PC-9 (cell line): ENCODE measurements around the gene NFASC. TPM values are rescaled to one million over a fixed set of nuclear protein-coding genes. Genes with fewer than 3 reads are reported as not detected.

Source experiments
- BruUV-seq: library from RNA; stranded (reverse); fragments of 400-500 nt; replicated peaks from 2 replicates; lab custom pipeline; 2021; lab: Mats Ljungman, UMichigan
- CTCF ChIA-PET: fragments of 300-600 bp; sonication (Branson Sonifier 250); formaldehyde crosslinking; loops from one replicate; lab custom pipeline; 2022; ENCODE audit warnings: antibody characterized with exemption; lab: Charles Lee
- POLR2A ChIA-PET: fragments of 300-600 bp; sonication (Branson Sonifier 250); formaldehyde crosslinking; loops from one replicate; lab custom pipeline; 2022; ENCODE audit warnings: antibody characterized with exemption; ENCODE audit not compliant: unreplicated experiment; lab: Charles Lee
- DNase-seq, 2 experiments: peaks; one replicate each; pipeline versions ENCODE4 v3.0.0 to v3.0.0-alpha.2; 2015 to 2022; ENCODE audit warnings: mixed read lengths in 1 of 2
- H2AFZ ChIP-seq: fragments of 200-600 bp; sonication (generic); 2 replicates; pipeline ENCODE4 v1.8.1; 2017; ENCODE audit warnings: antibody characterized with exemption
- H3F3A ChIP-seq: fragments of 200-600 bp; sonication (generic); 2 replicates; pipeline ENCODE4 v1.8.1; 2017; ENCODE audit warnings: antibody characterized with exemption, mild to moderate bottlenecking, low read depth; ENCODE audit not compliant: insufficient read depth
- H3K27ac ChIP-seq: fragments of 200-600 bp; sonication (generic); 2 replicates; pipeline ENCODE4 v1.6.1; 2016; ENCODE audit warnings: mixed run types
- H3K27me3 ChIP-seq: fragments of 200-600 bp; sonication (generic); 2 replicates; pipeline ENCODE4 v1.6.1; 2016; ENCODE audit warnings: low read depth, mixed run types; ENCODE audit not compliant: insufficient read depth
- H3K36me3 ChIP-seq: fragments of 200-600 bp; sonication (generic); 2 replicates; pipeline ENCODE4 v1.6.1; 2016; ENCODE audit warnings: low read depth, mixed run types
- H3K4me1 ChIP-seq: fragments of 200-600 bp; sonication (generic); replicated peaks from 2 replicates; pipeline ENCODE4 v1.6.1; 2016; ENCODE audit warnings: mixed run types; ENCODE audit not compliant: insufficient read depth
- H3K4me2 ChIP-seq: fragments of 200-600 bp; sonication (generic); 2 replicates; pipeline ENCODE4 v1.6.1; 2017; ENCODE audit warnings: mixed run types
- H3K4me3 ChIP-seq: fragments of 200-600 bp; sonication (generic); 2 replicates; pipeline ENCODE4 v1.6.1; 2016; ENCODE audit warnings: mixed run types
- H3K79me2 ChIP-seq: fragments of 200-600 bp; sonication (generic); 2 replicates; pipeline ENCODE4 v1.6.1; 2017; ENCODE audit warnings: low read depth, mixed run types
- H3K9me2 ChIP-seq: fragments of 200-600 bp; sonication (generic); 2 replicates; pipeline ENCODE4 v1.8.1; 2017; ENCODE audit warnings: mild to moderate bottlenecking; ENCODE audit not compliant: insufficient read depth
- H3K9me3 ChIP-seq: fragments of 200-600 bp; sonication (generic); 2 replicates; pipeline ENCODE4 v1.8.1; 2016; ENCODE audit warnings: low read depth; ENCODE audit not compliant: insufficient read depth
- H4K20me1 ChIP-seq: fragments of 200-600 bp; sonication (generic); 2 replicates; pipeline ENCODE4 v1.8.1; 2017; ENCODE audit not compliant: insufficient read depth
- EZH2 ChIP-seq: fragments of 200-600 bp; sonication (generic); IDR thresholded peaks from 2 replicates; pipeline ENCODE4 v1.8.0; 2017; ENCODE audit warnings: antibody characterized with exemption, low read depth
- intact Hi-C: fragments of 100-400 bp; cut with micrococcal nuclease; formaldehyde crosslinking; loops from one replicate; pipeline ENCODE4 v1.10.0; 2022; ENCODE audit not compliant: unreplicated experiment
- total RNA-seq: library from RNA; stranded (reverse); gene quantifications from 2 replicates; pipeline ENCODE4 v1.2.3, GENCODE V29; 2021
- TF ChIP-seq, protein P1 (sequence below): fragments of 200-600 bp; sonication (generic); conservative IDR thresholded peaks from 2 replicates; pipeline ENCODE4 v1.6.1; 2017; ENCODE audit warnings: mixed run types, antibody characterized with exemption, mild to moderate bottlenecking, moderate library complexity

Gene NFASC
- total RNA-seq, 1 experiment from 2014 or later = not detected

DNA sequence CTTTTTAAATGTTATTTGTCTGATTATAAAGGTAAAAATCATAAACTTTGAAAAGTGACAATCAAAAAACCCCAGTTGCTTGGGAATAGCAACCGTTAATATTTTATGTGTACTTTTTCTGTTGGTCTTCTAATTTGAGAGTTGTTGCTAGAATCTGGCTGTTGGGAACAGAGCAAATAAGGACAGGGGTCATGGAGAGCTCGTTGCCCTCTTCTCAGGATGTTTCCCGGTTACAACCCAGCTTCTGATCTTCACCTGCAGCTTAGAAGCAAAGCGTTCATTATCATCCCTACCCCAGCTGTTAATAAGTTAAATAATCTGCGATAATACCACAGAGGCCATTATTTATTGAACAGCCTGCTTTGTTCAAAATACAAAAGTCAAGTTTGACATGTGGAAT is 22.1 kb upstream of the NFASC start:
- POLR2A ChIA-PET = no interaction called here

DNA sequence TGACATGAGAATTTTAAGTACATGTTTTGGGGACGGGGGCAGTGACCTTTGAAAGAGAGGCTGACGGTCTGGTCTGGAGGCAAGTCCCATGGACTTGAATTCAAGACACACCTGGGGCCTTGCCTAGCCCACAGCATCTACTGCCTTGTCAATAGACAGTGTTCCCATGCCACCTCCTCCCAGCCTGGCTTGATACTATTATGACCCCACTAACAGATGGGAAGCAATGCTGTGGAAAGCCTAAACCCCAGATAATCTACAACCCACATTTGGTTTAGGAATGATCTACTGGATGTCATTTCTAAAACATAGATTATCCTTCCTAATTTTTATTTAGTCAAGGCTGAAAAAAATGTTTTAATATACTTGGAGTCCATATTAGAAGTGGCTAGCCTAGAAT is 17.8 kb upstream of the NFASC start:
- Histone ChIP-seq H3K4me1 (no peaks in the 10 kb centered on the region), H3K27ac (no peak overlapping the region), H3K9me3 (no peaks in the 10 kb centered on the region), H3K79me2 (no peaks in the 10 kb centered on the region), H3F3A (no peaks in the 10 kb centered on the region), H3K9me2 (no peaks in the 10 kb centered on the region), H3K27me3 (peaks cover 61% of the 10 kb centered on the region), H3K4me3 (no peak overlapping the region), H3K36me3 (no peaks in the 10 kb centered on the region), H2AFZ (no peak overlapping the region), H4K20me1 (no peaks in the 10 kb centered on the region), H3K4me2 (no peak overlapping the region)
- CTCF ChIA-PET = no interaction called here
- intact Hi-C loops = no loop called here
- POLR2A ChIA-PET = no interaction called here
- DNase-seq = no peak
- no TSS peak for BruUV-seq
- no peak for TF ChIP-seq EZH2
- TF ChIP-seq, protein P1, sequence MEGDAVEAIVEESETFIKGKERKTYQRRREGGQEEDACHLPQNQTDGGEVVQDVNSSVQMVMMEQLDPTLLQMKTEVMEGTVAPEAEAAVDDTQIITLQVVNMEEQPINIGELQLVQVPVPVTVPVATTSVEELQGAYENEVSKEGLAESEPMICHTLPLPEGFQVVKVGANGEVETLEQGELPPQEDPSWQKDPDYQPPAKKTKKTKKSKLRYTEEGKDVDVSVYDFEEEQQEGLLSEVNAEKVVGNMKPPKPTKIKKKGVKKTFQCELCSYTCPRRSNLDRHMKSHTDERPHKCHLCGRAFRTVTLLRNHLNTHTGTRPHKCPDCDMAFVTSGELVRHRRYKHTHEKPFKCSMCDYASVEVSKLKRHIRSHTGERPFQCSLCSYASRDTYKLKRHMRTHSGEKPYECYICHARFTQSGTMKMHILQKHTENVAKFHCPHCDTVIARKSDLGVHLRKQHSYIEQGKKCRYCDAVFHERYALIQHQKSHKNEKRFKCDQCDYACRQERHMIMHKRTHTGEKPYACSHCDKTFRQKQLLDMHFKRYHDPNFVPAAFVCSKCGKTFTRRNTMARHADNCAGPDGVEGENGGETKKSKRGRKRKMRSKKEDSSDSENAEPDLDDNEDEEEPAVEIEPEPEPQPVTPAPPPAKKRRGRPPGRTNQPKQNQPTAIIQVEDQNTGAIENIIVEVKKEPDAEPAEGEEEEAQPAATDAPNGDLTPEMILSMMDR = no peak

More for the DNA sequence above, 22.1 kb upstream of the NFASC start:
- no peaks in the 10 kb centered on the region for H3K9me2 ChIP-seq
- H2AFZ ChIP-seq = no peak overlapping the region
- no TSS peak for BruUV-seq
- no peaks in the 10 kb centered on the region for H4K20me1 ChIP-seq
- H3F3A ChIP-seq = no peaks in the 10 kb centered on the region
- no peaks in the 10 kb centered on the region for H3K9me3 ChIP-seq
- CTCF ChIA-PET = no interaction called here
- TF ChIP-seq, protein P1 = no peak
- TF ChIP-seq EZH2 = no peak
- H3K79me2 ChIP-seq = no peaks in the 10 kb centered on the region
- H3K27me3 ChIP-seq = peaks cover 64% of the 10 kb centered on the region
- H3K27ac ChIP-seq = no peak overlapping the region
- no peak overlapping the region for H3K4me2 ChIP-seq
- intact Hi-C loops = no loop called here
- DNase-seq = no peak
- no peaks in the 10 kb centered on the region for H3K36me3 ChIP-seq
- H3K4me3 ChIP-seq = no peak overlapping the region
- H3K4me1 ChIP-seq = no peaks in the 10 kb centered on the region

DNA sequence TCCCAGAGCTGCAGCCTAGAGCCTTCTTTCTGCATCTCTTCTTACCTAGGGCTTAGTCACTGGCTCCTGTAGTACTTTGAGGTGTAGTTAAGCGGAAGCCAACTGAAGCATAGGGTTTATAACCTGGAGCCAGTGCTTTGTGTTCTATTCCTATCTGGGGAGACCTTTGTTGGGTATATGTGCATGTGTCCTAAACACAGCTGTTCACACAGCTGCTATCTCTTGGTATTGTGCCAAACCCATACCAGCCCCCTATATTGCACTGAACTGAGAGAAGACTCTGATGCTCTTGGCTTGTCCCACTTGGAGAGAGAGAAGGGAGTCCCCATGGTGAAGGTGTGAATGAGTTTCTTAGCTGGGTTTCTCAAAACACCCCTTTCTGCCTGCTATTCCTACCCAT is 17.2 kb upstream of the NFASC start:
- Histone ChIP-seq H2AFZ (no peak overlapping the region), H3K79me2 (no peaks in the 10 kb centered on the region), H3K4me2 (no peak overlapping the region), H3K27me3 (peaks cover 60% of the 10 kb centered on the region), H3K4me1 (no peaks in the 10 kb centered on the region), H3K27ac (no peak overlapping the region), H3K36me3 (no peaks in the 10 kb centered on the region), H3K4me3 (no peak overlapping the region), H3K9me2 (no peaks in the 10 kb centered on the region), H3K9me3 (no peaks in the 10 kb centered on the region), H3F3A (no peaks in the 10 kb centered on the region), H4K20me1 (no peaks in the 10 kb centered on the region)
- intact Hi-C loops = no loop called here
- CTCF ChIA-PET = no interaction called here
- DNase-seq = no peak
- TF ChIP-seq, protein P1 = no peak
- no peak for TF ChIP-seq EZH2
- POLR2A ChIA-PET = no interaction called here
- no TSS peak for BruUV-seq
